ENCODE measurements around the gene SPTBN1.

DNA sequence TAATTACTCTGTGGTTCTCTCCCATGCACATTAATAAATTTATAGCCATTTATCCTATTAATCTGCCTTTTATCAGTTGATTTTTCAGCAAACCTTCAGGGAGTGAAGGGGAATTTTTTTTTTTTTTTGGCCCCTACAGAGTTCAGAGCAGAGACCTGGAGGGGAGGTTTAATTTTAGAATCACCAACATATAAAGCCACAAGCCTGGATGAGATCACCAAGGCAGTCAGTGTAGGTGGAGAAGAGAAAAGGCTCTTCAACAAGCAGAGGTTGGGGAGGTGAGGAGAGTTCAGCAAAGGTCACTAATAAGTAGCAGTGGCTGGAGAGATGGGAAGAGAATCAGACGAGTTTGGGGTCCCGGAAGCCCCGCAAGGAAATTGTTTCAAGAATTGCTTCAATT, 48.4 kb upstream of the SPTBN1 start:
- TF ChIP-seq, protein P1, sequence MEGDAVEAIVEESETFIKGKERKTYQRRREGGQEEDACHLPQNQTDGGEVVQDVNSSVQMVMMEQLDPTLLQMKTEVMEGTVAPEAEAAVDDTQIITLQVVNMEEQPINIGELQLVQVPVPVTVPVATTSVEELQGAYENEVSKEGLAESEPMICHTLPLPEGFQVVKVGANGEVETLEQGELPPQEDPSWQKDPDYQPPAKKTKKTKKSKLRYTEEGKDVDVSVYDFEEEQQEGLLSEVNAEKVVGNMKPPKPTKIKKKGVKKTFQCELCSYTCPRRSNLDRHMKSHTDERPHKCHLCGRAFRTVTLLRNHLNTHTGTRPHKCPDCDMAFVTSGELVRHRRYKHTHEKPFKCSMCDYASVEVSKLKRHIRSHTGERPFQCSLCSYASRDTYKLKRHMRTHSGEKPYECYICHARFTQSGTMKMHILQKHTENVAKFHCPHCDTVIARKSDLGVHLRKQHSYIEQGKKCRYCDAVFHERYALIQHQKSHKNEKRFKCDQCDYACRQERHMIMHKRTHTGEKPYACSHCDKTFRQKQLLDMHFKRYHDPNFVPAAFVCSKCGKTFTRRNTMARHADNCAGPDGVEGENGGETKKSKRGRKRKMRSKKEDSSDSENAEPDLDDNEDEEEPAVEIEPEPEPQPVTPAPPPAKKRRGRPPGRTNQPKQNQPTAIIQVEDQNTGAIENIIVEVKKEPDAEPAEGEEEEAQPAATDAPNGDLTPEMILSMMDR (conservative IDR thresholded peaks at IDR 0.05; ENCODE audit: low read length), result no peak
- no peak for TF ChIP-seq EZH2phosphoT487 (IDR thresholded peaks at IDR 0.05; ENCODE audit: borderline replicate concordance)
